ENCODE data around the gene ATP8B3. TPM values are rescaled to one million over a fixed set of nuclear protein-coding genes. Genes with fewer than 3 reads are reported as not detected.

The ATP8B3 gene
- total and polyA plus RNA-seq, 9 of the 15 experiments (the other 6 are each of a cell fraction or from before 2014, with no cell fraction given) = 1.2 to 12.3 (median 3.8) TPM

DNA sequence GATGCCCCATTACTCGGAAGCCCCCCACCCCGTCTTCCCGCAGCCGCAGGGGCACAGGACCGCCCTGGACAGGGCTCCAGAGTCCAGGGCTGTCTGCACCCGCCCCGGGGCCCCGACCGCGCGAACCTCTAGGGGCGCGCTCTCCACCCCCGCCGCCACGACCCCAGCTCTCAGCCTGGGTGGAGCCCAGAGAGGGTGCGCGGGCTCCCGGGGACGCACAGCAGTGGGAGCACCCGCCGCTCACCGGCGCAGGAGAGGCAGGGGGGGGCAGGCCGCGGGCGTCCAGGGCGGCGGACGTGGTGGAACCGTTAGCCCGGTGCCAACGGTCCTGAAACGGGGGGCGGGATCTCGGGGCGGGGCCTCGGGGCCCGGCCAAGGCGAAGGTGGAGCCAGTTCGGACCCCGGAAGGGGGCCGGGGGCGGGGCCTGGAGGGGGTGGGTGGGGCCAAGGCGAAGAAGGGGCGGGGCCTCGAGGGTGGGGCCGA lies at the start of gene ATP8B3 (continued):
- TF ChIP-seq, protein P1, sequence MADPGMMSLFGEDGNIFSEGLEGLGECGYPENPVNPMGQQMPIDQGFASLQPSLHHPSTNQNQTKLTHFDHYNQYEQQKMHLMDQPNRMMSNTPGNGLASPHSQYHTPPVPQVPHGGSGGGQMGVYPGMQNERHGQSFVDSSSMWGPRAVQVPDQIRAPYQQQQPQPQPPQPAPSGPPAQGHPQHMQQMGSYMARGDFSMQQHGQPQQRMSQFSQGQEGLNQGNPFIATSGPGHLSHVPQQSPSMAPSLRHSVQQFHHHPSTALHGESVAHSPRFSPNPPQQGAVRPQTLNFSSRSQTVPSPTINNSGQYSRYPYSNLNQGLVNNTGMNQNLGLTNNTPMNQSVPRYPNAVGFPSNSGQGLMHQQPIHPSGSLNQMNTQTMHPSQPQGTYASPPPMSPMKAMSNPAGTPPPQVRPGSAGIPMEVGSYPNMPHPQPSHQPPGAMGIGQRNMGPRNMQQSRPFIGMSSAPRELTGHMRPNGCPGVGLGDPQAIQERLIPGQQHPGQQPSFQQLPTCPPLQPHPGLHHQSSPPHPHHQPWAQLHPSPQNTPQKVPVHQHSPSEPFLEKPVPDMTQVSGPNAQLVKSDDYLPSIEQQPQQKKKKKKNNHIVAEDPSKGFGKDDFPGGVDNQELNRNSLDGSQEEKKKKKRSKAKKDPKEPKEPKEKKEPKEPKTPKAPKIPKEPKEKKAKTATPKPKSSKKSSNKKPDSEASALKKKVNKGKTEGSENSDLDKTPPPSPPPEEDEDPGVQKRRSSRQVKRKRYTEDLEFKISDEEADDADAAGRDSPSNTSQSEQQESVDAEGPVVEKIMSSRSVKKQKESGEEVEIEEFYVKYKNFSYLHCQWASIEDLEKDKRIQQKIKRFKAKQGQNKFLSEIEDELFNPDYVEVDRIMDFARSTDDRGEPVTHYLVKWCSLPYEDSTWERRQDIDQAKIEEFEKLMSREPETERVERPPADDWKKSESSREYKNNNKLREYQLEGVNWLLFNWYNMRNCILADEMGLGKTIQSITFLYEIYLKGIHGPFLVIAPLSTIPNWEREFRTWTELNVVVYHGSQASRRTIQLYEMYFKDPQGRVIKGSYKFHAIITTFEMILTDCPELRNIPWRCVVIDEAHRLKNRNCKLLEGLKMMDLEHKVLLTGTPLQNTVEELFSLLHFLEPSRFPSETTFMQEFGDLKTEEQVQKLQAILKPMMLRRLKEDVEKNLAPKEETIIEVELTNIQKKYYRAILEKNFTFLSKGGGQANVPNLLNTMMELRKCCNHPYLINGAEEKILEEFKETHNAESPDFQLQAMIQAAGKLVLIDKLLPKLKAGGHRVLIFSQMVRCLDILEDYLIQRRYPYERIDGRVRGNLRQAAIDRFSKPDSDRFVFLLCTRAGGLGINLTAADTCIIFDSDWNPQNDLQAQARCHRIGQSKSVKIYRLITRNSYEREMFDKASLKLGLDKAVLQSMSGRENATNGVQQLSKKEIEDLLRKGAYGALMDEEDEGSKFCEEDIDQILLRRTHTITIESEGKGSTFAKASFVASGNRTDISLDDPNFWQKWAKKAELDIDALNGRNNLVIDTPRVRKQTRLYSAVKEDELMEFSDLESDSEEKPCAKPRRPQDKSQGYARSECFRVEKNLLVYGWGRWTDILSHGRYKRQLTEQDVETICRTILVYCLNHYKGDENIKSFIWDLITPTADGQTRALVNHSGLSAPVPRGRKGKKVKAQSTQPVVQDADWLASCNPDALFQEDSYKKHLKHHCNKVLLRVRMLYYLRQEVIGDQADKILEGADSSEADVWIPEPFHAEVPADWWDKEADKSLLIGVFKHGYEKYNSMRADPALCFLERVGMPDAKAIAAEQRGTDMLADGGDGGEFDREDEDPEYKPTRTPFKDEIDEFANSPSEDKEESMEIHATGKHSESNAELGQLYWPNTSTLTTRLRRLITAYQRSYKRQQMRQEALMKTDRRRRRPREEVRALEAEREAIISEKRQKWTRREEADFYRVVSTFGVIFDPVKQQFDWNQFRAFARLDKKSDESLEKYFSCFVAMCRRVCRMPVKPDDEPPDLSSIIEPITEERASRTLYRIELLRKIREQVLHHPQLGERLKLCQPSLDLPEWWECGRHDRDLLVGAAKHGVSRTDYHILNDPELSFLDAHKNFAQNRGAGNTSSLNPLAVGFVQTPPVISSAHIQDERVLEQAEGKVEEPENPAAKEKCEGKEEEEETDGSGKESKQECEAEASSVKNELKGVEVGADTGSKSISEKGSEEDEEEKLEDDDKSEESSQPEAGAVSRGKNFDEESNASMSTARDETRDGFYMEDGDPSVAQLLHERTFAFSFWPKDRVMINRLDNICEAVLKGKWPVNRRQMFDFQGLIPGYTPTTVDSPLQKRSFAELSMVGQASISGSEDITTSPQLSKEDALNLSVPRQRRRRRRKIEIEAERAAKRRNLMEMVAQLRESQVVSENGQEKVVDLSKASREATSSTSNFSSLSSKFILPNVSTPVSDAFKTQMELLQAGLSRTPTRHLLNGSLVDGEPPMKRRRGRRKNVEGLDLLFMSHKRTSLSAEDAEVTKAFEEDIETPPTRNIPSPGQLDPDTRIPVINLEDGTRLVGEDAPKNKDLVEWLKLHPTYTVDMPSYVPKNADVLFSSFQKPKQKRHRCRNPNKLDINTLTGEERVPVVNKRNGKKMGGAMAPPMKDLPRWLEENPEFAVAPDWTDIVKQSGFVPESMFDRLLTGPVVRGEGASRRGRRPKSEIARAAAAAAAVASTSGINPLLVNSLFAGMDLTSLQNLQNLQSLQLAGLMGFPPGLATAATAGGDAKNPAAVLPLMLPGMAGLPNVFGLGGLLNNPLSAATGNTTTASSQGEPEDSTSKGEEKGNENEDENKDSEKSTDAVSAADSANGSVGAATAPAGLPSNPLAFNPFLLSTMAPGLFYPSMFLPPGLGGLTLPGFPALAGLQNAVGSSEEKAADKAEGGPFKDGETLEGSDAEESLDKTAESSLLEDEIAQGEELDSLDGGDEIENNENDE (IDR thresholded peaks at IDR 0.05; ENCODE audit: low read depth, low read length) = no peak
- TF ChIP-seq, protein P2, sequence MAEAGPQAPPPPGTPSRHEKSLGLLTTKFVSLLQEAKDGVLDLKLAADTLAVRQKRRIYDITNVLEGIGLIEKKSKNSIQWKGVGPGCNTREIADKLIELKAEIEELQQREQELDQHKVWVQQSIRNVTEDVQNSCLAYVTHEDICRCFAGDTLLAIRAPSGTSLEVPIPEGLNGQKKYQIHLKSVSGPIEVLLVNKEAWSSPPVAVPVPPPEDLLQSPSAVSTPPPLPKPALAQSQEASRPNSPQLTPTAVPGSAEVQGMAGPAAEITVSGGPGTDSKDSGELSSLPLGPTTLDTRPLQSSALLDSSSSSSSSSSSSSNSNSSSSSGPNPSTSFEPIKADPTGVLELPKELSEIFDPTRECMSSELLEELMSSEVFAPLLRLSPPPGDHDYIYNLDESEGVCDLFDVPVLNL (CRISPR knock-in tag; IDR thresholded peaks at IDR 0.05; ENCODE audit: low read depth) = no peak
- TF ChIP-seq EP300 (IDR thresholded peaks at IDR 0.05; ENCODE audit: low read length) = no peak
- no peak for TF ChIP-seq GABPA (tag; conservative IDR thresholded peaks at IDR 0.05; ENCODE audit: low read depth)
- TF ChIP-seq TAF7 (tag; IDR thresholded peaks at IDR 0.05) = no peak
- TF ChIP-seq, protein P3, sequence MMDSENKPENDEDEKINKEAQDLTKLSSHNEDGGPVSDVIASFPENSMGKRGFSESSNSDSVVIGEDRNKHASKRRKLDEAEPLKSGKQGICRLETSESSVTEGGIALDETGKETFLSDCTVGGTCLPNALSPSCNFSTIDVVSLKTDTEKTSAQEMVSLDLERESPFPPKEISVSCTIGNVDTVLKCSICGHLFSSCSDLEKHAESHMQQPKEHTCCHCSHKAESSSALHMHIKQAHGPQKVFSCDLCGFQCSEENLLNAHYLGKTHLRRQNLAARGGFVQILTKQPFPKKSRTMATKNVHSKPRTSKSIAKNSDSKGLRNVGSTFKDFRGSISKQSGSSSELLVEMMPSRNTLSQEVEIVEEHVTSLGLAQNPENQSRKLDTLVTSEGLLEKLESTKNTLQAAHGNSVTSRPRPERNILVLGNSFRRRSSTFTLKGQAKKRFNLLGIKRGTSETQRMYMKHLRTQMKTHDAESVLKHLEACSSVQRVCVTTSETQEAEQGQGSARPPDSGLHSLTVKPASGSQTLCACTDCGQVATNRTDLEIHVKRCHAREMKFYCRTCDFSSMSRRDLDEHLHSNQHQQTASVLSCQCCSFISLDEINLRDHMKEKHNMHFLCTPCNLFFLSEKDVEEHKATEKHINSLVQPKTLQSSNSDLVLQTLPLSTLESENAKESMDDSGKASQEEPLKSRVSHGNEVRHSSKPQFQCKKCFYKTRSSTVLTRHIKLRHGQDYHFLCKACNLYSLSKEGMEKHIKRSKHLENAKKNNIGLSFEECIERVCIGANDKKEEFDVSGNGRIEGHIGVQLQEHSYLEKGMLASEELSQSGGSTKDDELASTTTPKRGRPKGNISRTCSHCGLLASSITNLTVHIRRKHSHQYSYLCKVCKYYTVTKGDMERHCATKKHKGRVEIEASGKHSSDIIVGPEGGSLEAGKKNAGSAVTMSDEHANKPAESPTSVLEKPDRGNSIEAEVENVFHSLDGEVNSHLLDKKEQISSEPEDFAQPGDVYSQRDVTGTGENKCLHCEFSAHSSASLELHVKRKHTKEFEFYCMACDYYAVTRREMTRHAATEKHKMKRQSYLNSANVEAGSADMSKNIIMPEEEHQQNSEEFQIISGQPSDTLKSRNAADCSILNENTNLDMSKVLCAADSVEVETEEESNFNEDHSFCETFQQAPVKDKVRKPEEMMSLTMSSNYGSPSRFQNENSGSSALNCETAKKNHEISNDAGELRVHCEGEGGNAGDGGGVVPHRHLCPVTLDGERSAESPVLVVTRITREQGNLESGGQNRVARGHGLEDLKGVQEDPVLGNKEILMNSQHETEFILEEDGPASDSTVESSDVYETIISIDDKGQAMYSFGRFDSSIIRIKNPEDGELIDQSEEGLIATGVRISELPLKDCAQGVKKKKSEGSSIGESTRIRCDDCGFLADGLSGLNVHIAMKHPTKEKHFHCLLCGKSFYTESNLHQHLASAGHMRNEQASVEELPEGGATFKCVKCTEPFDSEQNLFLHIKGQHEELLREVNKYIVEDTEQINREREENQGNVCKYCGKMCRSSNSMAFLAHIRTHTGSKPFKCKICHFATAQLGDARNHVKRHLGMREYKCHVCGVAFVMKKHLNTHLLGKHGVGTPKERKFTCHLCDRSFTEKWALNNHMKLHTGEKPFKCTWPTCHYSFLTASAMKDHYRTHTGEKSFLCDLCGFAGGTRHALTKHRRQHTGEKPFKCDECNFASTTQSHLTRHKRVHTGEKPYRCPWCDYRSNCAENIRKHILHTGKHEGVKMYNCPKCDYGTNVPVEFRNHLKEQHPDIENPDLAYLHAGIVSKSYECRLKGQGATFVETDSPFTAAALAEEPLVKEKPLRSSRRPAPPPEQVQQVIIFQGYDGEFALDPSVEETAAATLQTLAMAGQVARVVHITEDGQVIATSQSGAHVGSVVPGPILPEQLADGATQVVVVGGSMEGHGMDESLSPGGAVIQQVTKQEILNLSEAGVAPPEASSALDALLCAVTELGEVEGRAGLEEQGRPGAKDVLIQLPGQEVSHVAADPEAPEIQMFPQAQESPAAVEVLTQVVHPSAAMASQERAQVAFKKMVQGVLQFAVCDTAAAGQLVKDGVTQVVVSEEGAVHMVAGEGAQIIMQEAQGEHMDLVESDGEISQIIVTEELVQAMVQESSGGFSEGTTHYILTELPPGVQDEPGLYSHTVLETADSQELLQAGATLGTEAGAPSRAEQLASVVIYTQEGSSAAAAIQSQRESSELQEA (IDR thresholded peaks at IDR 0.05; ENCODE audit: low read depth) = no peak
- peak in 1 of 2 experiments; percentile 81; a peak in 3 of 4 replicates for TF ChIP-seq RCOR1 (IDR thresholded peaks at IDR 0.05; ENCODE audit: borderline replicate concordance in 1 of 2, low read depth in 2 of 2, low read length in 2 of 2)
